Pancreas (tissue), 10 donors: ENCODE measurements around the gene LRRC61. TPM values are rescaled to one million over a fixed set of nuclear protein-coding genes. Genes with fewer than 3 reads are reported as not detected.
A peak's percentile ranks its signal among the peaks of the same experiment; 100 is the strongest.
"Not testable (repeated sequence)": the region's sequence is repeated elsewhere in the genome, so short reads cannot be mapped to it uniquely, and the experiment has no call there.

Experiments
- ATAC-seq, 4 donors: fragments of 200-7000 bp; cut with Tn5 transposase; one replicate each; pipeline versions ENCODE4 v1.8.0 to v1.9.1; 2020; ENCODE audit warnings: mild to moderate bottlenecking in 4 of 4, moderate library complexity in 4 of 4
- DNase-seq, 6 donors: peaks; one replicate each; pipeline ENCODE4 v3.0.0-alpha.2; 2020
- FAIRE-seq: peaks from 2 replicates; lab custom pipeline; 2012; peaks lifted over from hg19 to GRCh38; lab: Jason Lieb, UNC
- H3K27ac ChIP-seq, 4 donors: fragments of 200-600 bp; sonication (generic); 1 replicate in 3 of 4; 2 replicates in 1 of 4; pipeline versions ENCODE4 v1.5.0 to v1.8.0; 2020
- H3K27me3 ChIP-seq, 4 donors: fragments of 200-600 bp; one replicate each; pipeline ENCODE4 v1.8.0; 2021
- H3K36me3 ChIP-seq, 3 donors: fragments of 200-600 bp; sonication (generic) in 1 of 3; one replicate each; pipeline versions ENCODE4 v1.5.0 to v1.8.0; 2020 to 2021
- H3K4me1 ChIP-seq, 3 donors: fragments of 200-600 bp; one replicate each; pipeline ENCODE4 v1.8.0; 2021
- H3K4me3 ChIP-seq, 4 donors: fragments of 200-600 bp; sonication (generic) in 2 of 4; one replicate each; pipeline versions ENCODE4 v1.5.0 to v1.8.0; 2020 to 2021
- H3K9me3 ChIP-seq, 4 donors: fragments of 200-600 bp; one replicate each; pipeline ENCODE4 v1.8.0; 2021
- WGBS, 2 donors: extraction: QIAGEN DNeasy Blood & Tissue Kit; methylation state at CpG; one replicate each; pipeline ENCODE4 v1.1.7; 2013; 5-methylcytosine and 5-hydroxymethylcytosine counted together
- intact Hi-C, 3 donors: fragments of 100-400 bp; cut with DNase I; formaldehyde crosslinking; loops; one replicate each; pipeline versions ENCODE4 v1.11.1 to v1.14.2; 2022
- polyA plus RNA-seq, 2 donors: library from polyadenylated mRNA; stranded (reverse); fragments of 200-250 nt; gene quantifications; one replicate each; pipeline ENCODE4 v1.2.3, GENCODE V29; 2013
- total RNA-seq, 6 donors: library from RNA; stranded (reverse); fragmentation: NEBNext Ultra II Directional in 4 of 6; extraction: Animal tissue kit (Norgen Biotek cat#: 25700) in 4 of 6; gene quantifications; one replicate each; pipeline versions ENCODE4 v1.2.1 to v1.2.4, GENCODE V29; 2021 to 2023
- TF ChIP-seq, protein P1 (sequence below), 4 donors: fragments of 200-600 bp; sonication (generic) in 3 of 4; IDR thresholded peaks; one replicate each; pipeline versions ENCODE4 v1.5.0 to v1.8.0; 2021; ENCODE audit warnings: antibody characterized with exemption in 4 of 4
- donor health status: healthy with polysubstance abuse.
- donor health status: DM: no; HTN: no; CAD: no; lungs with moderate emphysema.
- donor health status: DM: no; HTN: no; CAD: no.
- donor health status: control.
- donor health status: control.
- donor health status: Bipolar disorder and iron deficiency.
- donor health status: DM: yes; HTN: yes; CAD: no.
- donor health status: DM: no; HTN: no; CAD: no.
- donor health status: DM: no; HTN: no; CAD: no.
- donor health status: DM: yes; HTN: yes; CAD: no.

Gene LRRC61
- total and polyA plus RNA-seq, 8 donors = 7.1 to 11.2 (median 8.8) TPM

DNA sequence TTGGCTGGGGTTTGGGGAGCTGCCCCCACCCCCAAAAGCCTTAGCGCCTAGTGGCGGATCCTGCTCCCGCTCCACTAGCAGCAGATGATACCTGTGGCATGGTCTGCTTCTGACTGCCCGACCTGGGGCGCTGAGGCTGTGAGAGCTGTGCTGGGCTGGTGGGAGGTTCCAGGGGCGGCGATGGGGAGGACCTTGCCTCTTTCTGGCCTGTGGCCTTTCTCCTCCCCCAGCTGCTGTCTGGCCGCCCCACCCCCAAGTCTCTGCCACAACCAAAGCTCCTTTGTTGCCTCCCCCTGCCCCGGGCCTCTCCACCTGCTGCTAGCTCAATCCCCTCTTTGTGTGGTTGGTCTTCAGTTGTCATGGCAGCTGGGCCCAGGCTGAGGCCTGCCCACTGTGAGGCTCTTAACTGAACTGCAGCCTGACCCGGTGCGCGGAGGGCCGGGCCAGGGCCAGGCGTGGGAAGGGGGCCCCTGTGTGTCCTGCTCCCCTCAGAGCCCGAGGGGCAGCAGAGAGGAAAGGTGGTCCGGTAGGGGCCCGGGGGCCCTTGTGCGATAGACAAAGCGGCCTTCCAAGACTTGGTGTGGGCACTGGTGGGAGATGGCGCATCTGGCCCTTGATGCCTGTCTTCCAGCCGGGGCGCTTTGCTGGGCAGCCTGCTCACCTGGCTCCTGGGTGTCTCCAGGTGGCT is 60.7 kb downstream of the LRRC61 start:
- DNase-seq (peak in 3 of 6 donors; percentile 24 to 64 (median 43)), ATAC-seq (no peak), FAIRE-seq (no peak)
- WGBS, 2 donors = 75 to 79% methylated on average over 22 of the region's 22 CpGs
- Histone ChIP-seq H3K4me1 (peaks cover 0 to 12% (median 0%) of the 10 kb centered on the region in 3 donors), H3K9me3 (no peaks in the 10 kb centered on the region), H3K4me3 (no peak overlapping the region), H3K36me3 (no peaks in the 10 kb centered on the region), H3K27me3 (no peaks in the 10 kb centered on the region), H3K27ac (no peak overlapping the region)
- TF ChIP-seq, protein P1, sequence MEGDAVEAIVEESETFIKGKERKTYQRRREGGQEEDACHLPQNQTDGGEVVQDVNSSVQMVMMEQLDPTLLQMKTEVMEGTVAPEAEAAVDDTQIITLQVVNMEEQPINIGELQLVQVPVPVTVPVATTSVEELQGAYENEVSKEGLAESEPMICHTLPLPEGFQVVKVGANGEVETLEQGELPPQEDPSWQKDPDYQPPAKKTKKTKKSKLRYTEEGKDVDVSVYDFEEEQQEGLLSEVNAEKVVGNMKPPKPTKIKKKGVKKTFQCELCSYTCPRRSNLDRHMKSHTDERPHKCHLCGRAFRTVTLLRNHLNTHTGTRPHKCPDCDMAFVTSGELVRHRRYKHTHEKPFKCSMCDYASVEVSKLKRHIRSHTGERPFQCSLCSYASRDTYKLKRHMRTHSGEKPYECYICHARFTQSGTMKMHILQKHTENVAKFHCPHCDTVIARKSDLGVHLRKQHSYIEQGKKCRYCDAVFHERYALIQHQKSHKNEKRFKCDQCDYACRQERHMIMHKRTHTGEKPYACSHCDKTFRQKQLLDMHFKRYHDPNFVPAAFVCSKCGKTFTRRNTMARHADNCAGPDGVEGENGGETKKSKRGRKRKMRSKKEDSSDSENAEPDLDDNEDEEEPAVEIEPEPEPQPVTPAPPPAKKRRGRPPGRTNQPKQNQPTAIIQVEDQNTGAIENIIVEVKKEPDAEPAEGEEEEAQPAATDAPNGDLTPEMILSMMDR (IDR thresholded peaks at IDR 0.05) = no peak
- intact Hi-C loops = no loop called here

DNA sequence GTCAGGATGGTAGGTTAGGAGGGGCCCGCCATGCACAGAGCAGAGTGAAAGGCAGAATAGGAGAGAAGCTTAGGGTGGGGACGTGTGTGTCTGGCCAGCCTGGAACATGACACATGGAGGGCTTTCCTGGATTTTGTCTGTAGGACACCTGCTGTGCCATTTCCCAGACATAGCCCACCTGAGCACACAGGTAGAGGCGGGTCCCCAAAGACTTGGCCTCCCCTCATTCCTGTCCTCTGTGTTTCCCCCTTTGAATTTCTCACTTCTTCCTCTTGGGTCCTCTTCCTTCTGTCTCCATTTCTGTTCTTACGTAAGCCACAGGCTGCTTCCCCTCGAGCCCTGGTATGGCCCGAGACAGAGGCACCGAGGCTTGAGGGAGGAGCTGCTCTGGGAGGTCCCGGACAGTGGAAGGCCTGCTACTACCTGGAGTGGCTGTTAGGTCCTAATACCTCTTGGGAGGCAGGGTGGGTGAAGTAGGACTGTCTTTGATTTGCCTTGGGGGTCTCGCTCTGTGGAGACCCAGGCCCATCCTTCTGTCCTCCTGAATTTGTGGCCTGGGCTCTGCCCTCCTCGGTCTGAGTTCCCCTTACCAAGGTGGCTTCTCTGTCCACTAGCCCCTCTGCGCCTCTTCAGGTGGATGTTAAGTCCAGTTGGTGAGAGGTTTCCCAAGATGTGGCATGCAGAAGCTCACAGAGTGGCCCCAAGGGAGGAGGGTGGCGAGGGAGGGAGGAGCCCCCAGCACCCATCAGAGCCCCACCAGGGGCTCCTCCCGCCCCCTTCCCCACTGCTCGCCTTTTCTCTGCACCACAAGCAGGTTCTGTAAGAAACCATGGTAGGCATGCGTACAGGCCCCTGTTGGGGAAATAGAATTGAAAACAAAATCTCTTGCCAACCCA is 61.5 kb downstream of the LRRC61 start:
- intact Hi-C loops = no loop called here
- no peak for FAIRE-seq
- Histone ChIP-seq H3K4me1 (peaks cover 0 to 14% (median 0%) of the 10 kb centered on the region in 3 donors), H3K4me3 (no peak overlapping the region), H3K27ac (no peak overlapping the region), H3K9me3 (no peaks in the 10 kb centered on the region), H3K27me3 (no peaks in the 10 kb centered on the region), H3K36me3 (no peaks in the 10 kb centered on the region)
- TF ChIP-seq, protein P1 (IDR thresholded peaks at IDR 0.05) = no peak
- ATAC-seq = no peak
- DNase-seq = peak in 1 of 6 donors; percentile 32
- WGBS, 2 donors = 84 to 86% methylated on average over 15 of the region's 15 CpGs

DNA sequence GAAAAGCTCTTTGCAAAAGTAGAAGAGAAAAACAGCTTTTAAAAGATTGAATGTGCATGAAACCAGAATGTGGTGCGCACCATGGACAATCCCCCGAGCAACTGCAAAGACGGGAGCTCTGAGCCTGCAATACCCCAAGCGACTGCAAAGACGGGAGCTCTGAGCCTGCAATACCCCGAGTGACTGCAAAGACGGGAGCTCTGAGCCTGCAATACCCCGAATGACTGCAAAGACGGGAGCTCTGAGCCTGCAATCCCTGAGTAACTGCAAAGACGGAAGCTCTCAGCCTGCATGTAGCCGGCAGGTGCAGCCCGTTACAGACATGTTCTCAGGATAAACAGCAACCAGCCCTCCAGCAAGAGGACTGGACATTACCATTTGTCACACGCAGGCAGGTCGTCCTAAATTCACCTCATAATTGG is 62.2 kb downstream of the LRRC61 start:
- Histone ChIP-seq H3K4me1 (peaks cover 0 to 13% (median 0%) of the 10 kb centered on the region in 3 donors), H3K4me3 (no peak overlapping the region), H3K36me3 (no peaks in the 10 kb centered on the region), H3K27me3 (no peaks in the 10 kb centered on the region), H3K27ac (no peak overlapping the region), H3K9me3 (no peaks in the 10 kb centered on the region)
- no peak for FAIRE-seq
- no peak for ATAC-seq
- DNase-seq = peak in 1 of 6 donors; percentile 17
- TF ChIP-seq, protein P1 (IDR thresholded peaks at IDR 0.05) = no peak
- WGBS, 2 donors = 83 to 86% methylated on average over 14 of the region's 14 CpGs
- intact Hi-C loops = no loop called here

DNA sequence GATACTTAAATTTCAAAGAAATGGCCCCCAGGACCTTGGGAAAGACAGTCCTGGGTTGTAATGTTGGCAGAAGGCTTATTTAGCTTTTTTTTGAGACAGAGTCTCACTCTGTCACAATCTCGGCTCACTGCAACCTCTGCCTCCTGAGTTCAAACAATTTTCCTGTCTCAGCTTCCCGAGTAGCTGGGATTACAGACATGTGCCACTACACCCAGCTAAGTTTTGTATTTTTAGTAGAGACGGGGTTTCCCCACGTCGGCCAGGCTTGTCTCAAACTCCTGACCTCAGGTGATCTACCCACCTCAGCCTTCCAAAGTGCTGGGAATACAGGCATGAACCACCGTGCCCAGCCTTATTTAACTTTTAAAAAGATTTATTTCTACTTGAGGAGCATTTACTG is 62.7 kb downstream of the LRRC61 start:
- H3K9me3 ChIP-seq, DNase-seq, FAIRE-seq, ATAC-seq, H3K36me3 ChIP-seq, H3K27me3 ChIP-seq, H3K4me1 ChIP-seq, H3K27ac ChIP-seq, H3K4me3 ChIP-seq, intact Hi-C loops: not testable (repeated sequence)
- WGBS, 2 donors = 58 to 65% methylated on average over 6 of the region's 6 CpGs

Other genes with a start within 250 kb of the LRRC61 start
- gene ACTR3C, start 190 bp downstream of the LRRC61 start, total RNA-seq = 10 to 100 TPM; 12.3 to 26.5 (median 17.7) TPM
- gene ACTR3C, start 190 bp downstream of the LRRC61 start, polyA plus RNA-seq = 10 to 100 TPM in 1 of 2 donors, 1 to 10 TPM in 1; 9.0 to 10.9 TPM
- gene RARRES2, start 18.3 kb downstream of the LRRC61 start, total RNA-seq = 100 to 1,000 TPM; 125 to 408 (median 236) TPM
- 100 to 1,000 TPM; 184 to 246 TPM for gene RARRES2, start 18.3 kb downstream of the LRRC61 start, polyA plus RNA-seq
- 10 to 100 TPM; 48.1 to 76.3 (median 63.2) TPM for gene REPIN1, start 45.5 kb downstream of the LRRC61 start, total RNA-seq
- gene REPIN1, start 45.5 kb downstream of the LRRC61 start, polyA plus RNA-seq = 10 to 100 TPM; 57.5 to 78.8 TPM
- gene ZNF775, start 56.0 kb downstream of the LRRC61 start, total RNA-seq = 1 to 10 TPM; 2.0 to 3.9 (median 2.8) TPM
- gene ZNF775, start 56.0 kb downstream of the LRRC61 start, polyA plus RNA-seq = 1 to 10 TPM; 3.2 to 7.4 TPM
- gene GIMAP8, start 127.3 kb downstream of the LRRC61 start, total RNA-seq = 1 to 10 TPM in 5 of 6 donors, under 1 TPM in 1; 0.75 to 5.9 (median 1.8) TPM
- 1 to 10 TPM; 2.2 to 3.1 TPM for gene GIMAP8, start 127.3 kb downstream of the LRRC61 start, polyA plus RNA-seq
- 1 to 10 TPM; 1.1 to 5.8 (median 3.9) TPM for gene GIMAP7, start 191.5 kb downstream of the LRRC61 start, total RNA-seq
- 10 to 100 TPM in 1 of 2 donors, 1 to 10 TPM in 1; 8.4 to 12.3 TPM for gene GIMAP7, start 191.5 kb downstream of the LRRC61 start, polyA plus RNA-seq
- gene GIMAP4, start 244.0 kb downstream of the LRRC61 start, total RNA-seq = 10 to 100 TPM in 1 of 6 donors, 1 to 10 TPM in 5; 3.1 to 15.3 (median 4.6) TPM
- gene GIMAP4, start 244.0 kb downstream of the LRRC61 start, polyA plus RNA-seq = 1 to 10 TPM; 6.7 to 7.1 TPM